HUES64 (cell line): ENCODE results near the gene CCT5.
A peak's percentile ranks its signal among the peaks of the same experiment; 100 is the strongest.
"Not testable (repeated sequence)": the region's sequence is repeated elsewhere in the genome, so short reads cannot be mapped to it uniquely, and the experiment has no call there.

ENCODE experiments used
- H3K27ac ChIP-seq: 2 replicates; pipeline ENCODE4 v1.7.0; 2013; ENCODE audit warnings: low read depth, low read length, inconsistent platforms
- H3K27me3 ChIP-seq: 2 replicates; pipeline ENCODE4 v1.6.1; 2013; ENCODE audit warnings: mild to moderate bottlenecking, low read length; ENCODE audit not compliant: insufficient read depth
- H3K36me3 ChIP-seq: 2 replicates; pipeline ENCODE4 v1.6.1; 2013; ENCODE audit warnings: mild to moderate bottlenecking, low read length; ENCODE audit not compliant: insufficient read depth
- H3K4me1 ChIP-seq: 2 replicates; pipeline ENCODE4 v1.6.1; 2013; ENCODE audit warnings: mild to moderate bottlenecking, low read length, moderate library complexity; ENCODE audit not compliant: insufficient read depth
- H3K4me3 ChIP-seq: 2 replicates; pipeline ENCODE4 v1.5.1; 2013; ENCODE audit warnings: mild to moderate bottlenecking, low read length, moderate library complexity
- H3K9ac ChIP-seq: 2 replicates; pipeline ENCODE4 v1.6.1; 2013; ENCODE audit warnings: mild to moderate bottlenecking, low read depth, low read length
- H3K9me3 ChIP-seq: 2 replicates; pipeline ENCODE4 v1.6.1; 2013; ENCODE audit warnings: low read depth, low read length; ENCODE audit not compliant: insufficient read depth
- WGBS: fragments of 150-250, 120-280 bp; methylation state at CpG from one replicate; pipeline ENCODE4 v1.1.7; 2013; ENCODE audit warnings: missing lambda C conversion rate; 5-methylcytosine and 5-hydroxymethylcytosine counted together

The CCT5 gene

DNA sequence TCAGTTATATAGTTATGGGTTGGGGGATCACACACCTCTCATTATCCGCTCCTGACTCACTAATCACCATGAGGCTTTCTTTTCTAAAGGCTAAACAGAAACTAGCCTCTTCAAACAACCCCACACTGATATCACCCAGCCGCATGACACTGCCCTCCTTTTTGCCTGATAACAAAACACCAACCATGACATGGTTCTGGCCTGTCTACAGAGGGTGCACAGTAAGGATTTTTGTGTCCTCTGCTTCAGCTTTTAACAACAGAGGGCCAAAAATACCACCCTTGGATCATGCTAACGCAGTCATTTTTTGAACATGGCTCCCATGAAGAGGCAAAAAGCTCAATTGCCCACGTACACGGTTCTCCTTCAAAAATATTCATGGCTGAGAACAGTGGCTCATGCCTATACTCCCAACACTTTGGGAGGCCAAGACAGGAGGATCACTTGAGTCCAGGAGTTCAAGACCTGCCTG is 53.7 kb downstream of the CCT5 start:
- WGBS, result 72% methylated on average over 5 of the region's 5 CpGs
- Histone ChIP-seq H3K9me3 (no peaks in the 10 kb centered on the region), H3K9ac (no peak overlapping the region), H3K27ac (no peak overlapping the region), H3K27me3 (peaks cover 15% of the 10 kb centered on the region), H3K36me3 (no peaks in the 10 kb centered on the region), H3K4me1 (peaks cover 14% of the 10 kb centered on the region), H3K4me3 (no peak overlapping the region)

DNA sequence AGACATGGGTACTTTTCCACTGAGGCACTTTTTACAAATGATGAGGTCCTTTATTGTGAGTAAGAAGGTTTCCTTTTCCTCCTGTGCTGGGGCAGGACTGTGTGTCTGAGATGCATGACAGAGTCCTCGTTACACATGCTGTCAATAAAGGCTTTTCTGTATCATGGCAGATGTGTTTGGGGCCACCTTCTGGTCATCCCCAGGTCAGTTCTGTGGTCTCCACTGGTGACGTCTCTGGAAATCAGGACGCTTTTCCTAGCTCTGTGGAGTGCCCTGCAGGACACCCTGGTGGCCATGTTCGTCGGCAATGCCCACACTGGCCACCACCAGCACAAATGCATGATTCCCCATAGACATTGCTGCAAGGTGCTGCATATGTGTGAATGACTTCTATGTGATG is 54.9 kb downstream of the CCT5 start:
- H3K27me3 ChIP-seq, result peaks cover 15% of the 10 kb centered on the region
- no peak overlapping the region for H3K27ac ChIP-seq
- no peak overlapping the region for H3K4me3 ChIP-seq
- peaks cover 14% of the 10 kb centered on the region for H3K4me1 ChIP-seq
- H3K9ac ChIP-seq, result no peak overlapping the region
- H3K36me3 ChIP-seq, result no peaks in the 10 kb centered on the region
- H3K9me3 ChIP-seq, result no peaks in the 10 kb centered on the region
- 83% methylated on average over 5 of the region's 5 CpGs for WGBS

DNA sequence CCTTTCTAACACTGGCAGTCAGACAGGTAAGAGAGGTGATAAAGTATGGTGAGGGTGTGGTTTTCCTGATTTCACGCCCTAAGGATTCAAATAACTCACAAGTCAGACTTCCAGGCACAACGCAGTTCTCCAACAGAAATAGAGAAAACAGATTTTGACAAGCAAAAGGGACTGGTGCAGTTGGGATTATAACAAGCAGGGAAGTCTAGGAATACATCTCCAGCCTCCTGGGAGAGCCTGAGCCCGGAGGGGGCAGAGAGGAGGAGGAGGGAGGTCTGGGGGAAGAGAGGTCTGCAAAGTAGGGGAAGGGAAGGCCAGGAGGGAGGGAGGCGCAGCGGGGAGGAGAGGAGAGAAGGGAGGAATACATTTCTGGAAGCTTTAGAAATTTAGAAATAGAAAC is 56.0 kb downstream of the CCT5 start:
- Histone ChIP-seq H3K9ac (no peak overlapping the region), H3K27ac (no peak overlapping the region), H3K27me3 (peaks cover 15% of the 10 kb centered on the region), H3K4me3 (peak overlapping the region; percentile 77), H3K9me3 (no peaks in the 10 kb centered on the region), H3K36me3 (no peaks in the 10 kb centered on the region), H3K4me1 (peaks cover 14% of the 10 kb centered on the region)
- 43% methylated on average over 4 of the region's 5 CpGs for WGBS

DNA sequence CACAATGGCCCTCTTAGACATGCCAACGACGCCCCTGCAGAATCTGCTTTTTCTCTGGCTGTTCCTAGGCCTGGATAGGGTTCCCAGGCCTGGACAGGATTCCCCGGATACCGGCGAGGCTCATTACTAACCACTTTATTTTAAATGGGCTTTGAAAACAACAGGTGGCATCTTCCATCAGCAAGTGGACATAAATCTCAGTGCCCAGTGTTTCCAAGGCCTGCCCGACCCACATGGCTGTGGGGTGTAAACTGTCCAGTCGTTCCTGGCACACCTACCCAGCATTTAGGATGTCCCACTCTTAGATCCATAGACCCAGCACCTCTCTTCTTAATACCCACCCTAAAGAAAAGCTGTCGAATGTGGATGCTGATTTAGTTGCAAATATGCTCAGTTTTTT is 56.7 kb downstream of the CCT5 start:
- Histone ChIP-seq H3K4me3 (peak overlapping the region; percentile 77), H3K4me1 (peaks cover 14% of the 10 kb centered on the region), H3K27ac (no peak overlapping the region), H3K27me3 (peaks cover 15% of the 10 kb centered on the region), H3K9ac (peak overlapping the region; percentile 83; the same call in 1 of the 2 replicates), H3K36me3 (no peaks in the 10 kb centered on the region), H3K9me3 (no peaks in the 10 kb centered on the region)
- 49% methylated on average over 7 of the region's 8 CpGs for WGBS

DNA sequence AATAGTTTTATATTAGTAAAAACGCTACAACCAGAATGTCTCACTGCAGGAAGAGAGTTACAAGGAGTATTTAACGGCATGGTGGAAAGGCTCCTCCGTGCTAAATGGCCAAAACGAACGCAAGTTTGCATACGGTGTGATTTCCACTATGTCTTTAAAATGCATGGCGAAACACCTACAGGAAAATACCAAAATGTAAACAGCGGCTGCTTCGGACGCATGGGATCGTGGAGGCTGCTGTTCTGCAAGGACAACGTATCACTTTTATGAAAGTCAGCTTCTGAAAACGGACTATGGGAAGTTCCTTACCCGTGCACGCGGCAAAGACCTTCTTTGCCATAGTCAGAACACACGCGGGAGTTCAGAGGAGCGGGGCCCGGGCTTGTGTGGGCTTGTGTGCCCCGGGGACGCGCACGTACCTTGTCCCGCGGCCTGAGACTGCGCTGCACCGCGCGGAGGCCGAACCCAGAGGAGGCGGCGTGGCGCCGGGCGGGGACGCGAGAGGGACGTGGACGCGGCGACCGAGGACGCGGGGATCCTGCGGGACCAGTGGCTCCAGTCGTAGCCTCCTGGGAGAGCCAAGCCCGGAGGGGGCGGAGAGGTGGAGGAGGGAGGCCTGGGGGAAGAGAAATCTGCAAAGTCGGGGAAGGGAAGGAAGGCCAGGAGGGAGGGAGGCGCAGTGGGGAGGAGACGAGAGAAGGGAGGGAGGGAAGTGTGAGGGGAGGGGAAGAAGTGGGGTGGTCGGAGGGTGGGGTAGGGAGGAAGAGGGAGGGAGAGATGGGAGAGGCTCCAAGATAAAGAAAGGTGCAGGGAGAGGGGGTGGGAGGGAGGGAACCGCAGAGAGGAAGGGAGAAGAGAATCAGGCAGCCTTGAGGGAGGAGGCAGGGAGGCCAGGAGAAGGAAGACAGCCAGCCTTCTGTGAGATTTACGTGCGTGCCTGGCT is 57.4 kb downstream of the CCT5 start, which contains the start of gene CMBL:
Gene CMBL, minus strand, starts transcription at position 697 of the 943 bp plus-strand sequence. CDS start 17,140 bp downstream, outside the sequence.
- peak within 1 kb of the TSS; percentile 83 for H3K9ac ChIP-seq
- H3K4me1 ChIP-seq, result peaks cover 14% of the 10 kb centered on the region
- H3K27me3 ChIP-seq, result peaks cover 15% of the 10 kb centered on the region
- no peaks in the 10 kb centered on the region for H3K36me3 ChIP-seq
- 3% methylated on average over 56 of the region's 56 CpGs for WGBS
- H3K27ac ChIP-seq, result peak within 1 kb of the TSS; percentile 11; the same call in 1 of the 2 replicates
- peak within 1 kb of the TSS; percentile 77 for H3K4me3 ChIP-seq
- no peaks in the 10 kb centered on the region for H3K9me3 ChIP-seq

DNA sequence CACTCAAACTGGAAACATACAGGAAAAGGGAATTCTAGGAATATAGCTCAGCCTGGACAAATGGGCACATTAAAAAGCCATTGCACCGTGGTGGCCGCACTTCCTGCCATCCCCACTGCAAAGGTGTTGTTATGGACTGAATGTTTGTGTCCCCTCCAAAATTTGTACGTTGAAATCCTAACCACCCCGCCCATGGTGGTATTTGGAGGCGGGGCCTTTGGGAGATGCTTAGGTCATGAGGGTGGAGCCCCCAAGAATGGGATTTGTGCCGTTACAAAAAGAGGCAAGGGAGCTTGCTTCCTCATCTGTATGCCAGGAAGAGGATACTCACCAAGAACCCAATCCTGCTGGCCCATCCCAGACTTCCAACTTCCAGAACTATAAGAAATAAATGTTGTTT is 58.8 kb downstream of the CCT5 start:
- no peak overlapping the region for H3K4me3 ChIP-seq
- H3K9me3 ChIP-seq, result no peaks in the 10 kb centered on the region
- no peak overlapping the region for H3K9ac ChIP-seq
- peaks cover 15% of the 10 kb centered on the region for H3K27me3 ChIP-seq
- no peak overlapping the region for H3K27ac ChIP-seq
- 82% methylated on average over 6 of the region's 6 CpGs for WGBS
- peaks cover 14% of the 10 kb centered on the region for H3K4me1 ChIP-seq
- H3K36me3 ChIP-seq, result no peaks in the 10 kb centered on the region

DNA sequence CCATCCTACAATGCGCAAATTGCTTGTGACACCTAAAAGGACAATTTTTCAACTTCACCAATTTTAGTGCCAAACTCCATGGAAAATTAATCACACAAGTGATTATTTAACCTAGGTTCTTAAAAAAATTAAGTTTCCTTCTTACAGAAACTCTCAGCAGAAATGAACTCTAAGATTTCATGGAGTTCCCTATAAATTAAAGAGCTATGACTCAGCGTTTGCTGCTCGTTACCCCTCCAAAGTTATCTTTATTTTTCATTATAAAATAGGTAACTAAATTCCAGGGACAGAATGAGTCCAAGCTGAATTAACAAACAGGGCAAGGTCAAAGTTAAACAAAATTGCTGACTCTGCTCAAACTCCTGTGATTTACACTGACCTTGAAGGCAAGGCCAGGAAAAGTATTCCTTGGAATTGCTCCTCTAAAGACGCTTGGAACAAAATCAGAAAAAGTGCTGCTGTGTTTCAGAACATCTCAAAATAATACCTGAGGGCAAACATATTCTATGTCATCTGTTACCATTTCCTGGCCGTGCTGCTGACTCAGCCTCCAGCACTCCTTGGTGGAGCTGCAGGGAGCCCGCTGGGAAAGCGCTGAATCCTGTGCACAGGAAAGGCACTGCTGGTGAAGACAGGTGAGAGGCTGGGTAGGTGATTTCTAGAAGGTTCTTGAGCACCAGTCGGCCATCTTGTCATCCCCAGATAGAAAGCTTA is 60.1 kb downstream of the CCT5 start:
- 78% methylated on average over 8 of the region's 8 CpGs for WGBS
- Histone ChIP-seq H3K9me3 (no peaks in the 10 kb centered on the region), H3K27ac (peak overlapping the region; percentile 21; the same call in 1 of the 2 replicates), H3K4me3 (no peak overlapping the region), H3K36me3 (no peaks in the 10 kb centered on the region), H3K9ac (no peak overlapping the region), H3K27me3 (peaks cover 15% of the 10 kb centered on the region), H3K4me1 (peaks cover 14% of the 10 kb centered on the region)

DNA sequence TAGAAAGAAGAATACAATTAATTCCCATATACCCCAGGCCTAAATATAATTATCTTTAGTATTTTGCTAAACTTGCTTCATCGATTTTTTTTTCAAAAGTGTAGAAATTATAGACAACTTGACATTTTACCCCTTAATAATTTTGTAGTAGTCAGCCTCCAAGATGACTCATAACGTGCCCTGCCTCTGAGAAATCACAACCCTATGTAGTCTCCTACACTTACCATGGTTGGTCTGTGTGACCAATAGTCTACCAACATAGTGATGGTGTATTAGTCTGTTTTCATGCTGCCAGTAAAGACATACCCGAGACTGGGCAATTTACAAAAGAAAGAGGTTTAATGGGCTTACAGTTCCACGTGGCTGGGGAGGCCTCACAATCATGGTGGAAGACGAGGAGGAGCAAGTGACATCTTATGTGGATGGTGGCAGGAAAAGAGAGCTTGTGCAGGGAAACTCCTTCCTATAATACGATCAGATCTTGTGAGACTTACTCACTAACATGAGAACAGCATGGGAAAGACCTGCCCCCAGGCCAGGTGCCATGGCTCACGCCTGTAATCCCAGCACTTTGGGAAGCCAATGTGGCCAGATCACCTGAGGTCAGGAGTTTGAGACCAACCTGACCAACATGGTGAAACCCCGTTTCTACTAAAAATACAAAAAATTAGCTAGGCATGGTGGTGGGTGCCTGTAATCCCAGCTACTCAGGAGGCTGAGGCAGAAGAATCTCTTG is 60.9 kb downstream of the CCT5 start:
- Histone ChIP-seq H3K4me1 (peaks cover 11% of the 10 kb centered on the region), H3K27me3 (peaks cover 15% of the 10 kb centered on the region)
- 64% methylated on average over 7 of the region's 8 CpGs for WGBS
- not testable (repeated sequence) for H3K9me3 ChIP-seq, H3K36me3 ChIP-seq, H3K9ac ChIP-seq, H3K27ac ChIP-seq, H3K4me3 ChIP-seq

DNA sequence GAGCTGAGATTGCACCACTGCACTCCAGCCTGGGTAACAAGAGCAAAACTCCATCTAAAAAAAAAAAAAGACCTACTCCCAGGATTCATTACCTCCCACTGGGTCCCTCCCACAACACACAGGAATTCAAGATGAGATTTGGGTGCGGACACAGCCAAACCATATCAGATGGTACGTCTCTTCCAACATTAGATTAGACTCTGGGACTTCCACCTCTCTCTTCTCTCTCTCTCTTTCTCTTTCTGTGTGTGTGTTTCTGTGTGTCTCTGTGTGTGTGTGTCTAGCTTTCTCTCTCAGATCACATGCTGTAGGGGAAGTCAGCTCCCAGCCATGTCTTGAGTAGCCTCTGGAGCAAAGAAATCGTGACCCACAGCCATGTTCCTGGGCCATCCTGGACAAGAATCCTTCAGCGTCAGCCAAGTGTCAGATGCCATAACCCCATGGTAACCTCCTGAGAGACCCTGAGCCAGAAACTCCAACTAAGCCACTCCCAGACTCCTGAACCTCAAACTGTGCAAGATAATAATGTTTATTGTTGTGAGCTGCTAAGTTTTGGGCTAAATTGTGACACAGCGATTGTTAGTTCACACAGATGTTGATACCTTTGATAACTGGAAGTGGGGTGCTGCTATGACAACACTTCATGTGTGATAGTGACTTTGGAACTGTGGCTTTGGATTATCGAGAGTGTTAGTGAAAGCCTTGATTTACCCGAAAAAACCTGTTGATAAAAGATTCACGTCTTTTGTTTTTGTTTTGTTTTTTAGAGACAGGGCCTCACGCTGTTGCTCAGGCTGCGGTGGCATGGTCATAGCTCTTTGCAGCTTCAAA is 61.7 kb downstream of the CCT5 start:
- 91% methylated on average over 10 of the region's 10 CpGs for WGBS
- peaks cover 3% of the 10 kb centered on the region for H3K4me1 ChIP-seq
- H3K4me3 ChIP-seq, result no peak overlapping the region
- H3K27ac ChIP-seq, result no peak overlapping the region
- H3K9me3 ChIP-seq, result no peaks in the 10 kb centered on the region
- no peaks in the 10 kb centered on the region for H3K36me3 ChIP-seq
- H3K9ac ChIP-seq, result no peak overlapping the region
- peaks cover 9% of the 10 kb centered on the region for H3K27me3 ChIP-seq

DNA sequence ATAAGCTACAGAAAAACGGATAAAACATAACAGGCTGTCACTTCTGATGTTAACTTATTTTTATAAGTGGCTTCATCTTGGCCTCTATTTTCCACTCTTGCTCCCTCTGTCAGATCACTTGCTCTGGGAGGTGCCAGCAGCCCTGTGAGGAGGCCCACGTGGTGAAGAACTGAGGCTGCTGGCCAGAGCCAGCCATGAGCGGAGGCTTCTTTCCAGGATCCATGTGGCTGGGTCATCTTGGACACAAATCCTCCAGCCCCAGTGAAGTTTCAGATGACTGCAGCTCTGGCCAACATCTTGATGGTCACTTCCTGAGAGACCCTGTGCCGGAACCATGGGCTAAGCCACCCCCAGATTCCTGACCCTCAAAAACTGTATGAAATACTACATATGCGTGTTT is 65.1 kb downstream of the CCT5 start:
- Histone ChIP-seq H3K9ac (no peak overlapping the region), H3K36me3 (no peaks in the 10 kb centered on the region), H3K4me3 (no peak overlapping the region), H3K27me3 (no peaks in the 10 kb centered on the region), H3K4me1 (no peaks in the 10 kb centered on the region), H3K27ac (no peak overlapping the region), H3K9me3 (no peaks in the 10 kb centered on the region)
- 89% methylated on average over 4 of the region's 5 CpGs for WGBS
